HCEC 1CT (cell line): Measurements from ENCODE around the gene NALF2.

ENCODE experiments used
- DNase-seq: peaks from one replicate; pipeline ENCODE4 v3.0.0-alpha.2; 2017

The NALF2 gene

GRCh38 chrX:69503782-69504625 is at the start of gene NALF2:
Gene NALF2, plus strand, starts transcription at chrX:69504326. Its CDS starts 957 bp downstream, at chrX:69505283.
- DNase-seq, result no peak

DNA sequence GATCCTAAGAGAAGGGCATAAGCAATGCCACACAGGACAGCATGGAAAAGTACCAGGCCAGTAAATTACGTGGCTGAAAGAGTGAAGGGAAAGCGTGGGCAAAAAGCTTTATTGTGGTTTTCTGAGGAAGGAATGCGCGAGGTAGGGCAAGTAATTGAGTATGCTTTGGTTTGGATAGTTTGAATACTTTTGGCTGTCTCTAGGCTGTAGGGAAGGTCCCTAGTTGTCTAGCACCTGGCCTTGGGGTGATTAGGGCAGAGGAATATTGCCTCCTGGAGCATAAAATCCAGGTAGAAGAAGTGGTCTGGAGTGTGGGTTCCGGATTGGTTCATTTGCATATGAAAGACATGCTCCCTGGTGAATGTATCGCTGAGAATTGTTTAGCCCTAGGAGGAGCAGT is 46.4 kb upstream of the NALF2 start:
- no peak for DNase-seq

DNA sequence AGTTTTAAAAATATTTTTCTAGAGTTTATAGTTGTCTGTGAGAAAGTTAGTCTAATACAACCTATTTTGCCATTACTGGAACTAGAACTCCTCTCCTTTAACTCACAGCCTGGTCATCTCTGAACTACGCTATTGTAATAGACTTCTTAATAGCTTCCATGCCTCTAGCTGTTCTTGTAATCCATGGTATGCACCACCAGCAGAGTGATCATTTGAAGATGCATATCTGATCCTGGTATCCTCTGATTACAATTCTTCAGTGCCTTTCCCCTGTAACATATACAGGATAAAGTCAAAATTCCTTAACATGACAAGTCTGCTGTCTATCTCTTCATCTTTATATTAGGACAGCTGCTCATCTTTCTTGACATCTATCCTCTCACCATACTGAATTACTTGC is 37.6 kb upstream of the NALF2 start:
- DNase-seq, result no peak

- no peak for DNase-seq
These were observed 34.2 kb upstream of the NALF2 start for GRCh38 chrX:69469975-69470374.

- DNase-seq, result no peak
These were observed 14.5 kb upstream of the NALF2 start for GRCh38 chrX:69489625-69490024.

GRCh38 chrX:69493193-69493592 is 10.9 kb upstream of the NALF2 start:
- no peak for DNase-seq

DNA sequence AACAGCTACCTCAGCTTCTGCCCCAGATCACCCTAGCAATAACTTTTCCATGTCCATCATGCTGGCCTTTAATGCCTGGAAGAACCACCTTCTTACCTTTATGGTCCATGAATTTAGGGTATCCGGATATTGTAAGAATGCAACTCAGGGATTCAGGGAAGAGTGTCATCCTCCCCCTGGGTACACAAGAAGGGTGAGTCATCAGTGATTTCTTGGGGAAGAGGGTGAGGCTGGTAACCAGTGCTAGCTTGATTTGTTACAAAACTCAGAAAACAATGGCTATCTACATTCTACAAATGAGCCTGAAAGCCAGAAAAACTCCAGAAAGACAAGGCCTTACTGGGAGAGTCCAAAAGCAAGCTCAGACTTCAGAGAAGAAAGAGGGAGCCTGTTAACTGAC is 10.4 kb upstream of the NALF2 start:
- DNase-seq, result no peak

- no peak for DNase-seq
These were observed 7.9 kb upstream of the NALF2 start for GRCh38 chrX:69496183-69496582.

GRCh38 chrX:69501429-69501828 is 2.7 kb upstream of the NALF2 start:
- DNase-seq, result no peak

DNA sequence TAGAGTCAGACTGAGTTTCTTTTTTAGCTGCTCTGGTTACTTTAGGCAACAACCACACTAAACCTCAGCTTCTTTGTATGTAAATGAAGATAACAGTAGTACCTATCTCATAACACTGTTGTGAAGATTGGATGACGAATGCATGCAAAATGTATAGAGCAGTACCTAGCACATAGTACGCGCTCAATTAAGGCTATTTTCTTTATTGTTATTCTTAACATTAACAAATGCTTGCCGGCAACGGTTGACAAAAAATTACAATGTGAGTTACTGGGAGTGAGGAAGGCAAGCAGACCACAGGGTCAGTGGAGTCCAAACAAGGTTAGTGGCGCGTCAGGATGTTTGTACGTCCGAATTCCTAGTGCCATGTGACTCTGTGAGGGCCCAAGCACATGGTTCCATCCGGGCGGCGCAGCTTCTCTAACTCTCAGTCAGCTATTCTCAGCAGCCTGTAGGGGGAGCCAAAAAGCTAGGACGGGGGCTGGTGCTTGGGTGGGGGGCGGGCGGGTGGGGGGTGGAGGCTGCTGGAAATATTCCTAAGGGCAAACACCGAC is 821 bp upstream of the NALF2 start:
- no peak for DNase-seq

- DNase-seq, result no peak
These were observed 793 bp downstream of the NALF2 start for GRCh38 chrX:69504626-69505612.

DNA sequence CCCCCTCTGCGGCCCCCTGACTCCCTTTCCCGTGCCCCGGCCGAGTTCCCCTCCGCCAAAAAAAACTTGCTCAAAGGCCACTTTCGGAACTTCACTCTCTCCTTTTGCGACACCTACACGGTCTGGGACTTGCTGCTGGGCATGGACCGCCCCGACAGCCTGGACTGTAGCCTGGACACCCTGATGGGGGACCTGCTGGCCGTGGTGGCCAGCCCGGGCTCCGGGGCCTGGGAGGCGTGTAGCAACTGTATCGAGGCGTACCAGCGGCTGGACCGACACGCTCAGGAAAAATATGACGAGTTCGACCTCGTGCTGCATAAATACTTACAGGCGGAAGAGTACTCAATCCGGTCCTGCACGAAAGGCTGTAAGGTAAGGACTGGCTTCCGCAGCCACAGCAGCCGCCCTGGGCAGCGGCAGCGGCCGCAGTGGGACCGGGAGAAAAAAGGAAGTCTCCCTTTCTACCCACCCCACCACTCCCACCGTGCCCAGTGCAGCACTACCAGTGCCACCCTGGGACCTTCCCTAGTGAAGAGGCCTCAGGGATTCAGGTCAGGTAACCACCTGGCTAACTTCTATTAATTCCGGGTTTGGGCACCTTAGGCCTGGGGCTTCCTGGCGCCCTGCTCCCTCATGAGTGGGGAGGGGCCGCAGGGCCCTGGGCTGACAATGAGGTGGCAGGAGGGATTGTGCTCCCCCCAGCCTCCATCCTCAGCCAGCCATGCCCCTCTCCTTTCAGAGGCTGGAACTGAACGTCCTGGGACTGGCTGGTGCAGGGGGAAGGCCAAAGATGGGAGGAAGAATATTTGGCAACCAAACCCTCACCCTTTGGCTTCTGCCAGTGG is 1.9 kb downstream of the NALF2 start:
- DNase-seq, result no peak

DNA sequence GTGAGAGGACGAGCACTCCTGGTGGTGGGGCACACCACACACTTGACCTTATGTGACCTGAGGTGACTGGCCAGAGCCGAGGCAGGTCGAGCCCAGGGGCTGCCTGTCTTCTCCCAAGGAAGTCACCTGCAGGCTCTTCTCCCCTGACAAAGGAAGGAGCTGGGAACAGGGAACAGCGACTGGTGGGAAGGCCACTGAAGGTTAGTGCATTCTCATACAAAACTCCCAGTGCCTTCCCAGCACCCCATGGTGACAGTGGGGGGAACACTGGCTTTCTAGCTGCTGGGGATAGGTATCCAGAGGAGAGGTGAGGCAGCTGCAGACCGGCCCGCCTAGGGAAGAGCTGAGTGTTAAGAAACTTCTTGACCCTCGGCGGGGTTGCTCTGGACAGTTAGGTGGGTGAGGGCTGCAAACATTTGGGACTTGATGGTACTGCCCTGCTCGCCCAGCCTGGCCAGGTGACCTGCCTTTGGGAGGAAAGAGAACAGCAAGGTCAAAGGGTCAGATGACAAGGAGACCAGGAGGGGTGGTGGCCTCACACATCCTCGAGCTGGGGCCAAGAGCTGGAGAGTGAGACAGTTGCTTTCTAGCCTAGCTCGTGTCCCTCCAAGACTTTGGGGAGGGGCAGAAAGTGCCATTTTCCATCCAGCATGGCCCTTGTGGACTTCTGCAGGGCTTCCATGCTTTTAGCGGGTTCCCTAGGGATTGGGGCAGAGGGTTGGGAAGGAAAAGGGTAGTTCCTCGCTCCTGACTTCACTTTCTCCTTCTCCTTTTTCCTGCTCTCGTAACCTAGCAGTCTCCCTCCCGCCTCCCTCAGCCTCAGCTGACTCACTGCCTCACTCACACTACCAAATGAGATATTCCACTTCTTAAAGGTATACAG is 2.7 kb downstream of the NALF2 start:
- no peak for DNase-seq

- no peak for DNase-seq
These were observed 3.3 kb downstream of the NALF2 start for GRCh38 chrX:69507500-69507789.

- DNase-seq, result no peak
These were observed 4.5 kb downstream of the NALF2 start for GRCh38 chrX:69508610-69509009.

DNA sequence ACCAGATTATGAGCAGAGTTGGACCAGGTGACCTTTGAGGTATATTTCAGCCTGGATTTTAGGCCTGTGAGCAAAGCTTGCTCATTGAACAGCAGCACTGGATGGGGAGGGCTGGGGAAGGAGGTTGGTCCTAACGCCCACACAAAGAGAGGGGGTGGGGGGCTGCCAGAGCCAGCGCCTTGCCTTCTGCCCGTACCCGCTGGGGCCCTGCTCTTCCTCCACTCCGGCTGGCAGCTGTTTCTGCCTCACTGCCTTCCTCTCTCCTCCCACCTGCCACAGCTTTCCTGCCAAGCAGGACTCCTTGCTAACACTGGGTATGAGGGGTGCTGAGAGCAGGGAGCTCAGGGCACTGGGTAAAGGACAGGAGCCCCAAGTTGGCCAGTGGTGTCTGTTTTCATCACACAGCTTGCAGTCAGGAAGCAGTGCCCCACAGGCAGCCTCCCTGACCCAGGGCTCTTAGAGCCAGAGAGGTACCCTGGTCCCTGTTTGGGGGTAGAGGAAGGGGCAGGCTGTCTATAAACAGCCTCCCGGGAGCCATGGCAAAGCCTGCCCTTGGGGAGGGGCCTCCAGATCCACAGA is 6.1 kb downstream of the NALF2 start:
- no peak for DNase-seq

DNA sequence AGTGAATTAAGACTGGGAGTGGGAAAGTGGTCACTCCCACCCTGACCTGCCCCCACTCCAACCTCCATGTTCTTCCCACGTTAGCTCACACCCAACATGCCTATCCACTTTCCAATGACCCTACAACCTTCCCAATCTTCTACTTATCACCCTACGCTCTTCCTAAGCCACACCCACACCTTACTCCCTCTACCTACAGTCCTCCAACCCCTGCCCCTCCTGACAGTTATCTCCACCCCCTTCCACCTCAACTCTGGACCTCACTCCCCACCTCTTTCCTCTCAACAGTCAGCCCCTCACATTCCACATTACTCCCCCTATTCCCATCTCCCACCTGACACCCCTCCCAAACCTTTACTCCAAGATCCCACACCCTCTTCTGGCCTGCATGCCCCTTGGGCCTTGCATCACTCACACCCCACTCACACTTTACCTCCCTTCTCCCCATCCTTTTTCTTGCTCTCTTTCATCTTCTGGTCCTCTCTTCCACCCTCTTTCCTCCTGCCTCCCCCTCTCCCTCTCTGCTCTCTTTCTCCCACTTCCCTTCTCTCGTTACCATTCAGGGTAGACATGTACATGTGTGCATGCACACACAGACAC is 6.9 kb downstream of the NALF2 start:
- no peak for DNase-seq

- DNase-seq, result no peak
These were observed 17.9 kb downstream of the NALF2 start for GRCh38 chrX:69522052-69522451.

DNA sequence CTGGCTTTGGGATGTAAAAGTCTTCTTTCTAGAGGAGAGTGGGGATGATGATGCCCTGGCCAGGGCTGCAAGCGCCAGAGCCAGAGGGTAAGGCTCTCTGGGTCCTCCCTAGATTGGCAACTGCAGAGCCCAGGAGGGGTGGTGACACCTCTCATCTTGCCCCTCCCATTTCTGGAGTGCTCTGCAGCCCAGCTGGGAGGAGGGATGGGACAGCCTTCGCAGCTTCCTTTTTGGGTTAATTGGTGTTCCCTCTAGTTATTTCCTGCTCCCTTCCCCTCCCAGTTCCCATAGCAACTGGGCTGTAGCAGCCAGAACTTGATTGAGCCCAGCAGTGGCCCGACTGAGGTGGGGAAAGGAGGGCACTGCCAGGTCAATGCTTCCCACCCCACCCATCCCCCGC is 19.2 kb downstream of the NALF2 start:
- no peak for DNase-seq

DNA sequence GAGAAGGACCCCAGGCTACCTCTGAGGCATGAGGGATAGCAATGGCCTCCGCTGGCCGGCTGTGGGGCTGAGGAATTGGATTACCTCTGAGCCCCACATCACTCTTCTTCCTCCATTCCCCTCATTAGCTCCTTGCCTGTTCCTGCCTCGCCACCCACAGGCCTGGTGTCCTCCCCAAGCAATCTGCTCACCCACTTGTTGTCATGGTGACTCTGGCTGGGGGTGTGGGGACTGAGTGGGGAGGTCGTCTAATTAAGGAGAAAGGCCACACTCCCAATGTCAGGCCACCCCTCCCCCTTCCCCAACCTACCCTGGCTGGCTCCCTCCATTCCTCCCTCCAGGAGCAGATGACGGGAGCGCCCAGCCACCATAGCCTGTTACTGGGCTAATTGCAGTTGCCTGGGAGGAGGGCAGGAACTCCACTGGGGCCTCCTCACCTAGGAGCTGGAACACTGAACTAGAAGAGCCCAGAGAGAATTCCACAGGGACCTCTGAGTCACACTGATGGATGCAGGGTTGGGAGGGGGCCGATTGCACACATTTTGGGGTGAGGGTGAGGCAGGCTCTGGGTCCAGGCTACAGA is 20.7 kb downstream of the NALF2 start:
- DNase-seq, result no peak

- no peak for DNase-seq
These were observed 26.2 kb downstream of the NALF2 start for GRCh38 chrX:69530306-69530705.
